ENCODE results near the gene PTPRM.

PTPRM gene

DNA sequence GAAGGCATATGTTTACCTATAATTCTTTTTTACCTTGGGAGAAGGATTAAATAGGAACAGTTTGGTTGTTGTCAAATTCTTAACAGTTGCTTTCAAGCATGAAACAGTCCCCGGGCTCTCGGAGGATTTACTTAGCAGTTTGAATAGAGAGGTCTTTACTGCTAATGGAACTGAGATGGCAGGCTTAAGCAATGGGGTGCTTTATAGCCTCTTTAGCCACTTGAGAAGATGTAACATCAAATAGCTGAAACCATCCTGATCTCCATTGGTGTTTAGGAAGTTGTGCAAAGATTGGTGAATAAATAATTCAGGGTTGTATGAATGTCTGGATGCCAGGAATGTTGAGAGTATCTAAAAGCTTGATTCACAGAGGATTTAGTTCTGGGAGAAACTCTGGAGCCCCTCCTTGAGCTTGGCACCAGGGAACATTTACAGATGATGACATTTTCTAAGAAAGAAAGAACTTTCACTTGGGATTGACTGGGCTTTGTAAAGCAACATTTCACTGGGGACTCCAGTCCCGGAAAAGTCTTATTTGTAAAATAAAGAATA, 51.9 kb downstream of the PTPRM start:
- Histone ChIP-seq H3K79me2 (ENCODE audit: insufficient read depth, low read length) (no peaks in the 10 kb centered on the region), H3F3A (ENCODE audit: insufficient read depth) (no peaks in the 10 kb centered on the region), H3K27ac (ENCODE audit: low read depth, low read length) (no peak overlapping the region), H3K9me3 (ENCODE audit: insufficient read depth, low read length) (no peaks in the 10 kb centered on the region), H3K36me3 (ENCODE audit: low read length) (no peaks in the 10 kb centered on the region), H3K9ac (ENCODE audit: low read length) (no peak overlapping the region), H3K4me3 (ENCODE audit: insufficient read depth, low read length, poor library complexity, severe bottlenecking) (no peak overlapping the region), H3K4me2 (ENCODE audit: low read depth, low read length, poor library complexity, severe bottlenecking) (no peak overlapping the region), H4K20me1 (ENCODE audit: low read depth, low read length) (no peaks in the 10 kb centered on the region), H2AFZ (ENCODE audit: low read depth, low read length, severe bottlenecking) (no peak overlapping the region), H3K27me3 (ENCODE audit: low read length) (no peaks in the 10 kb centered on the region), H3K9me2 (replicated peaks; ENCODE audit: insufficient read depth, low read length) (no peaks in the 10 kb centered on the region)
- no peak for TF ChIP-seq CTCF (IDR thresholded peaks at IDR 0.05; ENCODE audit: insufficient read depth, low read length, poor library complexity, severe bottlenecking)
- no peak for TF ChIP-seq EZH2phosphoT487 (conservative IDR thresholded peaks at IDR 0.05; ENCODE audit: low read length)

- H3F3A ChIP-seq (ENCODE audit: insufficient read depth): no peaks in the 10 kb centered on the region
- H3K9ac ChIP-seq (ENCODE audit: low read length): no peak overlapping the region
- no peaks in the 10 kb centered on the region for H3K27me3 ChIP-seq (ENCODE audit: low read length)
- TF ChIP-seq EZH2phosphoT487 (conservative IDR thresholded peaks at IDR 0.05; ENCODE audit: low read length) (no peak), CTCF (IDR thresholded peaks at IDR 0.05; ENCODE audit: insufficient read depth, low read length, poor library complexity, severe bottlenecking) (no peak)
- no peak overlapping the region for H3K4me3 ChIP-seq (ENCODE audit: insufficient read depth, low read length, poor library complexity, severe bottlenecking)
- H3K36me3 ChIP-seq (ENCODE audit: low read length): no peaks in the 10 kb centered on the region
- no peaks in the 10 kb centered on the region for H4K20me1 ChIP-seq (ENCODE audit: low read depth, low read length)
- H3K4me2 ChIP-seq (ENCODE audit: low read depth, low read length, poor library complexity, severe bottlenecking): no peak overlapping the region
- H3K9me2 ChIP-seq (replicated peaks; ENCODE audit: insufficient read depth, low read length): no peaks in the 10 kb centered on the region
- no peak overlapping the region for H2AFZ ChIP-seq (ENCODE audit: low read depth, low read length, severe bottlenecking)
- H3K79me2 ChIP-seq (ENCODE audit: insufficient read depth, low read length): no peaks in the 10 kb centered on the region
- no peaks in the 10 kb centered on the region for H3K9me3 ChIP-seq (ENCODE audit: insufficient read depth, low read length)
- H3K27ac ChIP-seq (ENCODE audit: low read depth, low read length): no peak overlapping the region
These were observed 52.6 kb downstream of the PTPRM start for GRCh38 chr18:7619676-7620075.

DNA sequence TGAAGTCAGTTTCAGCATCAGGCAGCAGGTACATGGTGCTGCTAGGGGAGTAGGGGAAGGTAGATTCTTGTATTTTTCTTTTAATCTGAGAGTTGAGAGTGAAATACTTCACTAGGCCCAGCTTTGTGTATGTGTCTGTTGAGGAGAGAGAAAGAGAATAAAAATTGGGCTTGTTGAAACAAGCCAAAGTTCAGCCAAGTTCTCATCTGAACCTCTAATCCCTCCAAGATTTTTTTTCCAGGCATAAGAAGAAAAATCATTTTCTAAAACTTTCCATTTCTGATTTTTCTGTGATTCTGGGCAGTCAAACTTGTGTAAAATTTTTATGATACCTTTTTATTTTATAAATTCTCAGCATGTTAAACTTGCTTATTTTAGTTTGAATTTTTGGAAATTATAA, 55.6 kb downstream of the PTPRM start:
- Histone ChIP-seq H4K20me1 (ENCODE audit: low read depth, low read length) (no peaks in the 10 kb centered on the region), H3K27me3 (ENCODE audit: low read length) (no peaks in the 10 kb centered on the region), H3K9me2 (replicated peaks; ENCODE audit: insufficient read depth, low read length) (no peaks in the 10 kb centered on the region), H3K9me3 (ENCODE audit: insufficient read depth, low read length) (no peaks in the 10 kb centered on the region), H3K4me3 (ENCODE audit: insufficient read depth, low read length, poor library complexity, severe bottlenecking) (no peak overlapping the region), H3K27ac (ENCODE audit: low read depth, low read length) (no peak overlapping the region), H2AFZ (ENCODE audit: low read depth, low read length, severe bottlenecking) (no peak overlapping the region), H3K4me2 (ENCODE audit: low read depth, low read length, poor library complexity, severe bottlenecking) (no peak overlapping the region), H3F3A (ENCODE audit: insufficient read depth) (no peaks in the 10 kb centered on the region), H3K36me3 (ENCODE audit: low read length) (no peaks in the 10 kb centered on the region), H3K79me2 (ENCODE audit: insufficient read depth, low read length) (no peaks in the 10 kb centered on the region), H3K9ac (ENCODE audit: low read length) (no peak overlapping the region)
- TF ChIP-seq EZH2phosphoT487 (conservative IDR thresholded peaks at IDR 0.05; ENCODE audit: low read length) (no peak), CTCF (IDR thresholded peaks at IDR 0.05; ENCODE audit: insufficient read depth, low read length, poor library complexity, severe bottlenecking) (no peak)

All from SU-DHL-6 (cell line).